Neural cell (in vitro differentiated cells): Measurements from ENCODE around the gene PDGFB.

Source experiments
- CTCF ChIP-seq: fragments of 450-650 bp; IDR thresholded peaks from 2 replicates; pipeline ENCODE4 v1.5.1; 2014; ENCODE audit warnings: antibody characterized with exemption, mild to moderate bottlenecking, moderate library complexity; ENCODE audit not compliant: poor library complexity, severe bottlenecking
- EZH2 ChIP-seq: fragments of 200-600, 300-800 bp; shearing (Covaris generic), sonication (generic); IDR thresholded peaks from 2 replicates; pipeline ENCODE4 v1.6.1; 2014; ENCODE audit warnings: antibody characterized with exemption, low read length, borderline replicate concordance, mild to moderate bottlenecking; ENCODE audit not compliant: insufficient read depth, poor library complexity, severe bottlenecking
- POLR2AphosphoS5 ChIP-seq: IDR thresholded peaks from 2 replicates; pipeline ENCODE4 v1.6.1; 2012
- TAF1 ChIP-seq: IDR thresholded peaks from 2 replicates; pipeline ENCODE4 v1.6.1; 2012; ENCODE audit warnings: low read depth

- TF ChIP-seq EZH2 (no peak), TAF1 (no peak), CTCF (no peak), POLR2AphosphoS5 (no peak)
These were observed 30.3 kb downstream of the PDGFB start for GRCh38 chr22:39214383-39215069.
